HEK293 (cell line): ENCODE results near the gene HUWE1.
"Not testable (repeated sequence)": the region's sequence is repeated elsewhere in the genome, so short reads cannot be mapped to it uniquely, and the experiment has no call there.

Experiments
- CTCF ChIA-PET: fragments of 350-600 bp; formaldehyde crosslinking; extraction: SDS; loops from one replicate; lab custom pipeline; 2021; ENCODE audit warnings: antibody characterized with exemption; lab: Yijun Ruan, JAX
- POLR2A ChIA-PET: fragments of 300-600 bp; formaldehyde crosslinking; extraction: SDS; loops from one replicate; lab custom pipeline; 2020; ENCODE audit warnings: antibody characterized with exemption, inconsistent platforms; lab: Yijun Ruan, JAX
- H3K27ac ChIP-seq: fragments of 200-500 bp; sonication (Bioruptor generic); 2 replicates; pipeline ENCODE4 v1.5.1; 2014; ENCODE audit warnings: low read depth, low read length, control low read depth, inconsistent platforms; ENCODE audit errors: extremely low read depth
- H3K36me3 ChIP-seq, 2 experiments: fragments of 200-500 bp in 1 of 2; sonication (Bioruptor generic) in 1 of 2; 1 replicate in 1 of 2; 2 replicates in 1 of 2; pipeline ENCODE4 v1.5.1; 2014 to 2017; ENCODE audit warnings: inconsistent platforms in 2 of 2, low read length in 2 of 2; ENCODE audit not compliant: control insufficient read depth in 2 of 2, insufficient read depth in 1 of 2
- H3K4me1 ChIP-seq: fragments of 200-500 bp; sonication (Bioruptor generic); 2 replicates; pipeline ENCODE4 v1.5.1; 2014; ENCODE audit warnings: mild to moderate bottlenecking, low read length, inconsistent platforms; ENCODE audit not compliant: control insufficient read depth, insufficient read depth
- H3K4me3 ChIP-seq: 2 replicates; pipeline ENCODE4 v1.5.1; 2011; ENCODE audit warnings: low read depth, mild to moderate bottlenecking, control low read depth, low read length, moderate library complexity
- H3K9me3 ChIP-seq: fragments of 200-500 bp; sonication (Bioruptor generic); 2 replicates; pipeline ENCODE4 v1.5.1; 2014; ENCODE audit warnings: low read depth, low read length, inconsistent platforms; ENCODE audit not compliant: control insufficient read depth, insufficient read depth
- HOXD13 ChIP-seq: sonication (generic); formaldehyde crosslinking; IDR thresholded peaks from 2 replicates; pipeline ENCODE4 v1.8.0; 2022; ENCODE audit warnings: missing genetic modification reagents, borderline replicate concordance
- KLF10 ChIP-seq: fragments of 450-650 bp; IDR thresholded peaks from 2 replicates; pipeline ENCODE4 v1.5.1; 2018; ENCODE audit warnings: missing biosample characterization, mild to moderate bottlenecking, missing genetic modification characterization
- PRDM1 ChIP-seq: fragments of 450-650 bp; formaldehyde crosslinking; IDR thresholded peaks from 2 replicates; pipeline ENCODE4; 2016; ENCODE audit warnings: missing biosample characterization, missing genetic modification characterization
- SP2 ChIP-seq: fragments of 450-650 bp; formaldehyde crosslinking; IDR thresholded peaks from 2 replicates; pipeline ENCODE4 v1.5.1; 2016; ENCODE audit warnings: missing biosample characterization, missing genetic modification characterization
- TRIM28 ChIP-seq: IDR thresholded peaks from 2 replicates; pipeline ENCODE4 v1.6.1; 2011; ENCODE audit warnings: low read length, control low read depth, borderline replicate concordance
- ZNF10 ChIP-seq: fragments of 450-650 bp; formaldehyde crosslinking; IDR thresholded peaks from 2 replicates; pipeline ENCODE4 v1.5.1; 2017; ENCODE audit warnings: missing biosample characterization, missing genetic modification characterization
- ZNF114 ChIP-seq: fragments of 450-650 bp; formaldehyde crosslinking; IDR thresholded peaks from 2 replicates; pipeline ENCODE4 v1.5.0; 2017; ENCODE audit warnings: missing biosample characterization, missing genetic modification characterization
- ZNF169 ChIP-seq: fragments of 450-650 bp; formaldehyde crosslinking; IDR thresholded peaks from 2 replicates; pipeline ENCODE4 v1.5.1; 2016; ENCODE audit warnings: missing biosample characterization, missing genetic modification characterization
- ZNF292 ChIP-seq: fragments of 450-650 bp; formaldehyde crosslinking; IDR thresholded peaks from 2 replicates; pipeline ENCODE4 v1.5.1; 2016; ENCODE audit warnings: low read depth, missing biosample characterization, missing genetic modification characterization, borderline replicate concordance
- ZNF518A ChIP-seq: fragments of 450-650 bp; formaldehyde crosslinking; conservative IDR thresholded peaks from 2 replicates; pipeline ENCODE4 v1.5.1; 2016; ENCODE audit warnings: low read depth, missing biosample characterization, missing genetic modification characterization
- ZNF544 ChIP-seq: fragments of 450-650 bp; formaldehyde crosslinking; IDR thresholded peaks from 2 replicates; pipeline ENCODE4 v1.5.0; 2017; ENCODE audit warnings: missing biosample characterization, missing genetic modification characterization
- ZNF558 ChIP-seq: fragments of 450-650 bp; formaldehyde crosslinking; IDR thresholded peaks from 2 replicates; pipeline ENCODE4 v1.5.1; 2016; ENCODE audit warnings: missing biosample characterization, missing genetic modification characterization
- ZNF561 ChIP-seq: fragments of 450-650 bp; IDR thresholded peaks from 2 replicates; pipeline ENCODE4 v1.5.1; 2018; ENCODE audit warnings: missing biosample characterization, missing genetic modification characterization, borderline replicate concordance
- ZNF610 ChIP-seq: fragments of 450-650 bp; formaldehyde crosslinking; IDR thresholded peaks from 2 replicates; pipeline ENCODE4 v1.5.1; 2016; ENCODE audit warnings: missing biosample characterization, missing genetic modification characterization, borderline replicate concordance
- ZNF747 ChIP-seq: fragments of 450-650 bp; formaldehyde crosslinking; IDR thresholded peaks from 2 replicates; pipeline ENCODE4 v1.5.1; 2016; ENCODE audit warnings: missing biosample characterization, missing genetic modification characterization
- ZNF776 ChIP-seq: fragments of 450-650 bp; formaldehyde crosslinking; IDR thresholded peaks from 2 replicates; pipeline ENCODE4 v1.5.0; 2017; ENCODE audit warnings: missing biosample characterization, missing genetic modification characterization, borderline replicate concordance
- ZSCAN23 ChIP-seq: fragments of 450-650 bp; formaldehyde crosslinking; IDR thresholded peaks from 2 replicates; pipeline ENCODE4 v1.5.1; 2016; ENCODE audit warnings: missing biosample characterization, missing genetic modification characterization
- ZSCAN4 ChIP-seq: fragments of 450-650 bp; formaldehyde crosslinking; IDR thresholded peaks from 2 replicates; pipeline ENCODE4 v1.5.1; 2017; ENCODE audit warnings: missing biosample characterization, missing genetic modification characterization
- TF ChIP-seq, protein P1 (sequence below): fragments of 450-650 bp; formaldehyde crosslinking; IDR thresholded peaks from 2 replicates; pipeline ENCODE4 v1.5.1; 2016; ENCODE audit warnings: missing biosample characterization, missing genetic modification characterization
- TF ChIP-seq, protein P2 (sequence below): fragments of 450-650 bp; formaldehyde crosslinking; conservative IDR thresholded peaks from 2 replicates; pipeline ENCODE4 v1.5.1; 2016; ENCODE audit warnings: low read depth, missing biosample characterization, missing genetic modification characterization
- TF ChIP-seq, protein P3 (sequence below): fragments of 450-650 bp; formaldehyde crosslinking; IDR thresholded peaks from 2 replicates; pipeline ENCODE4 v1.5.1; 2016; ENCODE audit warnings: missing biosample characterization, missing genetic modification characterization
- TF ChIP-seq, protein P4 (sequence below): fragments of 450-650 bp; formaldehyde crosslinking; IDR thresholded peaks from 2 replicates; pipeline ENCODE4 v1.5.1; 2017; ENCODE audit warnings: missing biosample characterization, missing genetic modification characterization

HUWE1 gene

GRCh38 chrX:53511322-53511721, 175.2 kb downstream of the HUWE1 start (continued):
- TF ChIP-seq ZNF518A (tag by site-specific recombination), result no peak
- TF ChIP-seq ZNF776 (tag by site-specific recombination), result no peak
- TF ChIP-seq HOXD13, result no peak
- TF ChIP-seq ZNF610, result no peak
- TF ChIP-seq, protein P1, sequence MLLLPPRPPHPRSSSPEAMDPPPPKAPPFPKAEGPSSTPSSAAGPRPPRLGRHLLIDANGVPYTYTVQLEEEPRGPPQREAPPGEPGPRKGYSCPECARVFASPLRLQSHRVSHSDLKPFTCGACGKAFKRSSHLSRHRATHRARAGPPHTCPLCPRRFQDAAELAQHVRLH (tag by site-specific recombination), result no peak
- TF ChIP-seq, protein P2, sequence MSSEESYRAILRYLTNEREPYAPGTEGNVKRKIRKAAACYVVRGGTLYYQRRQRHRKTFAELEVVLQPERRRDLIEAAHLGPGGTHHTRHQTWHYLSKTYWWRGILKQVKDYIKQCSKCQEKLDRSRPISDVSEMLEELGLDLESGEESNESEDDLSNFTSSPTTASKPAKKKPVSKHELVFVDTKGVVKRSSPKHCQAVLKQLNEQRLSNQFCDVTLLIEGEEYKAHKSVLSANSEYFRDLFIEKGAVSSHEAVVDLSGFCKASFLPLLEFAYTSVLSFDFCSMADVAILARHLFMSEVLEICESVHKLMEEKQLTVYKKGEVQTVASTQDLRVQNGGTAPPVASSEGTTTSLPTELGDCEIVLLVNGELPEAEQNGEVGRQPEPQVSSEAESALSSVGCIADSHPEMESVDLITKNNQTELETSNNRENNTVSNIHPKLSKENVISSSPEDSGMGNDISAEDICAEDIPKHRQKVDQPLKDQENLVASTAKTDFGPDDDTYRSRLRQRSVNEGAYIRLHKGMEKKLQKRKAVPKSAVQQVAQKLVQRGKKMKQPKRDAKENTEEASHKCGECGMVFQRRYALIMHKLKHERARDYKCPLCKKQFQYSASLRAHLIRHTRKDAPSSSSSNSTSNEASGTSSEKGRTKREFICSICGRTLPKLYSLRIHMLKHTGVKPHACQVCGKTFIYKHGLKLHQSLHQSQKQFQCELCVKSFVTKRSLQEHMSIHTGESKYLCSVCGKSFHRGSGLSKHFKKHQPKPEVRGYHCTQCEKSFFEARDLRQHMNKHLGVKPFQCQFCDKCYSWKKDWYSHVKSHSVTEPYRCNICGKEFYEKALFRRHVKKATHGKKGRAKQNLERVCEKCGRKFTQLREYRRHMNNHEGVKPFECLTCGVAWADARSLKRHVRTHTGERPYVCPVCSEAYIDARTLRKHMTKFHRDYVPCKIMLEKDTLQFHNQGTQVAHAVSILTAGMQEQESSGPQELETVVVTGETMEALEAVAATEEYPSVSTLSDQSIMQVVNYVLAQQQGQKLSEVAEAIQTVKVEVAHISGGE, result no peak
- no peak for TF ChIP-seq ZNF747

DNA sequence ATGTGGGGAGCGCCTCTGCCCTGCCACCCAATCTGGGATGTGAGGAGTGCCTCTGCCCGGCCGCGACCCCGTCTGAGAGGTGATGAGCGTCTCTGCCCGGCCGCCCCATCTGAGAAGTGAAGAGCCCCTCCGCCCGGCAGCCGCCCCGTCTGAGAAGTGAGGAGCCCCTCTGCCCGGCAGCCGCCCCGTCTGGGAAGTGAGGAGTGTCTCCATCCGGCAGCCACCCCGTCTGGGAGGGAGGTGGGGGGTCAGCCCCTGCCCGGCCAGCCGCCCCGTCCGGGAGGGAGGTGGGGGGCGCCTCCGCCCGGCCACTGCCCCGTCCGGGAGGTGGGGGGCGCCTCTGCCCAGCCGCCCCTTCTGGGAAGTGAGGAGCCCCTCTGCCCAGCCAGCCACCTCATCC, 182.5 kb downstream of the HUWE1 start:
- H3K27ac ChIP-seq, POLR2A ChIA-PET, H3K4me1 ChIP-seq, CTCF ChIA-PET, H3K4me3 ChIP-seq, H3K36me3 ChIP-seq, H3K9me3 ChIP-seq: not testable (repeated sequence)

GRCh38 chrX:53494436-53494835, 192.1 kb downstream of the HUWE1 start:
- Histone ChIP-seq H3K4me1 (peaks cover 5% of the 10 kb centered on the region; the same call in 1 of the 2 replicates), H3K27ac (no peak overlapping the region), H3K9me3 (no peaks in the 10 kb centered on the region), H3K4me3 (no peak overlapping the region), H3K36me3 (no peaks in the 10 kb centered on the region)
- CTCF ChIA-PET, result interaction anchor here (0.5 to 7.9 kb wide), 3 partner anchors 9 to 393 kb away, joined by 3 to 79 read pairs (median 4); no protein-coding TSS in a partner anchor
- POLR2A ChIA-PET, result no interaction called here
- TF ChIP-seq KLF10 (tag by site-specific recombination), result no peak
- TF ChIP-seq ZNF544 (tag by site-specific recombination), result no peak
- no peak for TF ChIP-seq ZNF292 (tag by site-specific recombination)
- TF ChIP-seq PRDM1 (tag by site-specific recombination), result no peak
- TF ChIP-seq ZSCAN23 (tag by site-specific recombination), result no peak
- no peak for TF ChIP-seq ZNF561 (tag by site-specific recombination)
- TF ChIP-seq ZSCAN4 (tag by site-specific recombination), result no peak
- TF ChIP-seq, protein P3, sequence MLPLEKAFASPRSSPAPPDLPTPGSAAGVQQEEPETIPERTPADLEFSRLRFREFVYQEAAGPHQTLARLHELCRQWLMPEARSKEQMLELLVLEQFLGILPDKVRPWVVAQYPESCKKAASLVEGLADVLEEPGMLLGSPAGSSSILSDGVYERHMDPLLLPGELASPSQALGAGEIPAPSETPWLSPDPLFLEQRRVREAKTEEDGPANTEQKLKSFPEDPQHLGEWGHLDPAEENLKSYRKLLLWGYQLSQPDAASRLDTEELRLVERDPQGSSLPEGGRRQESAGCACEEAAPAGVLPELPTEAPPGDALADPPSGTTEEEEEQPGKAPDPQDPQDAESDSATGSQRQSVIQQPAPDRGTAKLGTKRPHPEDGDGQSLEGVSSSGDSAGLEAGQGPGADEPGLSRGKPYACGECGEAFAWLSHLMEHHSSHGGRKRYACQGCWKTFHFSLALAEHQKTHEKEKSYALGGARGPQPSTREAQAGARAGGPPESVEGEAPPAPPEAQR (tag by site-specific recombination), result no peak
- 0 out of 2 replicates have a peak, but pooled peaks have one; percentile 59 for TF ChIP-seq ZNF10 (tag by site-specific recombination)
- no peak for TF ChIP-seq SP2 (tag by site-specific recombination)
- TF ChIP-seq, protein P4, sequence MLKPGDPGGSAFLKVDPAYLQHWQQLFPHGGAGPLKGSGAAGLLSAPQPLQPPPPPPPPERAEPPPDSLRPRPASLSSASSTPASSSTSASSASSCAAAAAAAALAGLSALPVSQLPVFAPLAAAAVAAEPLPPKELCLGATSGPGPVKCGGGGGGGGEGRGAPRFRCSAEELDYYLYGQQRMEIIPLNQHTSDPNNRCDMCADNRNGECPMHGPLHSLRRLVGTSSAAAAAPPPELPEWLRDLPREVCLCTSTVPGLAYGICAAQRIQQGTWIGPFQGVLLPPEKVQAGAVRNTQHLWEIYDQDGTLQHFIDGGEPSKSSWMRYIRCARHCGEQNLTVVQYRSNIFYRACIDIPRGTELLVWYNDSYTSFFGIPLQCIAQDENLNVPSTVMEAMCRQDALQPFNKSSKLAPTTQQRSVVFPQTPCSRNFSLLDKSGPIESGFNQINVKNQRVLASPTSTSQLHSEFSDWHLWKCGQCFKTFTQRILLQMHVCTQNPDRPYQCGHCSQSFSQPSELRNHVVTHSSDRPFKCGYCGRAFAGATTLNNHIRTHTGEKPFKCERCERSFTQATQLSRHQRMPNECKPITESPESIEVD (tag by site-specific recombination), result peak; percentile 66
- no peak for TF ChIP-seq ZNF114 (tag by site-specific recombination)
- no peak for TF ChIP-seq ZNF558 (tag by site-specific recombination)
- TF ChIP-seq ZNF169 (tag by site-specific recombination), result no peak
- TF ChIP-seq TRIM28, result peak; percentile 17; the same call in 1 of the 2 replicates
